Heart right ventricle (tissue), 16 donors: ENCODE data around the gene COL4A4. TPM values are rescaled to one million over a fixed set of nuclear protein-coding genes. Genes with fewer than 3 reads are reported as not detected.

Source experiments
- ATAC-seq, 8 donors: fragments of 200-7000 bp; cut with Tn5 transposase; one replicate each; pipeline ENCODE4 v1.9.1; 2020; ENCODE audit warnings: mild to moderate bottlenecking in 8 of 8, moderate library complexity in 8 of 8, moderate number of reproducible peaks in 1 of 8
- DNase-seq, 2 donors: peaks; one replicate each; pipeline ENCODE4 v3.0.0-alpha.2; 2020
- H3K27ac ChIP-seq, 10 donors: fragments of 200-600 bp; sonication (generic) in 2 of 10; one replicate each; pipeline versions ENCODE4 v1.5.0 to v1.8.0; 2020 to 2022; ENCODE audit warnings: mild to moderate bottlenecking in 3 of 10
- H3K27me3 ChIP-seq, 7 donors: fragments of 200-600 bp; one replicate each; pipeline ENCODE4 v1.8.0; 2021 to 2022; ENCODE audit warnings: mild to moderate bottlenecking in 2 of 7
- H3K36me3 ChIP-seq, 9 donors: fragments of 200-600 bp; sonication (generic) in 1 of 9; one replicate each; pipeline versions ENCODE4 v1.5.0 to v1.8.0; 2020 to 2022; ENCODE audit warnings: mild to moderate bottlenecking in 2 of 9
- H3K4me1 ChIP-seq, 9 donors: fragments of 200-600 bp; sonication (generic) in 1 of 9; one replicate each; pipeline versions ENCODE4 v1.5.0 to v1.8.0; 2020 to 2022; ENCODE audit warnings: mild to moderate bottlenecking in 4 of 9
- H3K4me3 ChIP-seq, 10 donors: fragments of 200-600 bp; sonication (generic) in 2 of 10; one replicate each; pipeline versions ENCODE4 v1.5.0 to v1.8.0; 2020 to 2022; ENCODE audit warnings: mild to moderate bottlenecking in 7 of 10, moderate library complexity in 2 of 10
- H3K9me3 ChIP-seq, 11 donors: fragments of 200-600 bp in 10 of 11; sonication (generic) in 2 of 11; one replicate each; pipeline versions ENCODE4 v1.5.0 to v1.8.0; 2013 to 2022; ENCODE audit warnings: mild to moderate bottlenecking in 2 of 11, control low read depth in 1 of 11, moderate library complexity in 1 of 11
- CTCF ChIP-seq, 9 donors: fragments of 200-600 bp; sonication (generic) in 2 of 9; IDR thresholded peaks; one replicate each; pipeline versions ENCODE4 v1.5.0 to v1.8.0; 2021 to 2022; ENCODE audit warnings: antibody characterized with exemption in 9 of 9, mild to moderate bottlenecking in 5 of 9, moderate library complexity in 1 of 9
- WGBS, 2 donors: extraction: QIAGEN DNeasy Blood & Tissue Kit; methylation state at CpG; one replicate each; pipeline ENCODE4 v1.1.7; 2013; ENCODE audit warnings: inconsistent platforms in 1 of 2; 5-methylcytosine and 5-hydroxymethylcytosine counted together
- intact Hi-C, 10 donors: fragments of 100-400 bp; cut with DNase I; formaldehyde crosslinking; loops; one replicate each; pipeline versions ENCODE4 v1.11.1 to v1.14.2; 2022
- polyA plus RNA-seq, 2 donors: library from polyadenylated mRNA; stranded (reverse); fragments of 200-250 nt; gene quantifications; one replicate each; pipeline ENCODE4 v1.2.3, GENCODE V29; 2013
- total RNA-seq, 10 donors: library from RNA; stranded (reverse); fragmentation: NEBNext Ultra II Directional in 3 of 10; extraction: Animal tissue kit (Norgen Biotek cat#: 25700) in 3 of 10; gene quantifications; one replicate each; pipeline versions ENCODE4 v1.2.1 to v1.2.4, GENCODE V29; 2021 to 2023
- donor health status: Arrhythmogenic right ventricular cardiomyopathy.
- donor health status: ischemic (EF 13 %, LVEDD 7.1; RV severe dilation, severe dysfunction).
- donor health status: healthy with polysubstance abuse.
- donor health status: DM: no; HTN: yes; CAD: no.
- donor health status: DM: no; HTN: no; CAD: no.
- donor health status: ischemic (EF 25% LVEDD 6.9; RV normal size, moderate dysfunction).
- donor health status: ischemic (EF 25% LVEDD 5.7; RV mildly dilated, moderate dysfunction).
- donor health status: healthy.
- donor health status: DM: yes; HTN: yes; CAD: no.
- donor health status: Ischemic cardiomyopathy.
- donor health status: ischemic (EF 35%, LVEDD 5.7; RV mildly dilated, moderate dysfunction).
- donor health status: nonischemic (EF 11% LVEDD 7.7; RV severe dilation, severe dysfunction).
- donor health status: DM: yes; HTN: yes; CAD: no.
- donor health status: PGD.
- donor health status: ischemic (EF 29% LVEDD 5.4; RV normal size, mild dysfunction).
- donor health status: nonischemic (EF 23%, LVEDD 6.1; RV moderate dilation, normal function).

COL4A4 gene
- total and polyA plus RNA-seq, 12 donors = 0.84 to 11.4 (median 4.1) TPM

- no peaks in the 10 kb centered on the region for H3K36me3 ChIP-seq
- no peak for TF ChIP-seq CTCF (IDR thresholded peaks at IDR 0.05)
- intact Hi-C loops = no loop called here
- ATAC-seq = no peak
- no peaks in the 10 kb centered on the region for H3K27me3 ChIP-seq
- H3K4me1 ChIP-seq = no peaks in the 10 kb centered on the region
- no peak for DNase-seq
- H3K4me3 ChIP-seq = no peak overlapping the region
- no peak overlapping the region for H3K27ac ChIP-seq
- H3K9me3 ChIP-seq = no peaks in the 10 kb centered on the region
- WGBS, 2 donors = 94% methylated on average over 4 of the region's 4 CpGs
These were observed 40.4 kb upstream of the COL4A4 start for GRCh38 chr2:227204452-227204851.

GRCh38 chr2:227201771-227202170, 37.8 kb upstream of the COL4A4 start:
- Histone ChIP-seq H3K27me3 (no peaks in the 10 kb centered on the region), H3K9me3 (no peaks in the 10 kb centered on the region), H3K4me3 (no peak overlapping the region), H3K27ac (no peak overlapping the region), H3K36me3 (no peaks in the 10 kb centered on the region), H3K4me1 (no peaks in the 10 kb centered on the region)
- whole genome bisulfite sequencing, 2 donors = 96 to 98% methylated on average over 2 of the region's 2 CpGs
- DNase-seq (no peak), ATAC-seq (no peak)
- TF ChIP-seq CTCF (IDR thresholded peaks at IDR 0.05) = no peak
- intact Hi-C loops = no loop called here

GRCh38 chr2:227198866-227199265, 34.9 kb upstream of the COL4A4 start:
- DNase-seq (no peak), ATAC-seq (peak in 2 of 8 donors; percentile 34 to 51)

GRCh38 chr2:227194219-227194618, 30.2 kb upstream of the COL4A4 start:
- ATAC-seq = no peak
- no peaks in the 10 kb centered on the region for H3K36me3 ChIP-seq
- WGBS, 2 donors = 81 to 89% methylated on average over 2 of the region's 2 CpGs
- no peaks in the 10 kb centered on the region for H3K27me3 ChIP-seq
- no peaks in the 10 kb centered on the region for H3K9me3 ChIP-seq
- no peak for DNase-seq
- peaks cover 0 to 8% (median 1%) of the 10 kb centered on the region in 9 donors for H3K4me1 ChIP-seq
- H3K27ac ChIP-seq = no peak overlapping the region
- no peak for TF ChIP-seq CTCF (IDR thresholded peaks at IDR 0.05)
- intact Hi-C loops = no loop called here
- no peak overlapping the region for H3K4me3 ChIP-seq

More at GRCh38 chr2:227198866-227199265, 34.9 kb upstream of the COL4A4 start:
- no peak overlapping the region for H3K4me3 ChIP-seq
- no peaks in the 10 kb centered on the region for H3K9me3 ChIP-seq
- H3K27me3 ChIP-seq = no peaks in the 10 kb centered on the region
- H3K4me1 ChIP-seq = no peaks in the 10 kb centered on the region
- TF ChIP-seq CTCF (IDR thresholded peaks at IDR 0.05) = no peak
- 71 to 77% methylated on average over 3 of the region's 3 CpGs for WGBS, 2 donors
- H3K36me3 ChIP-seq = no peaks in the 10 kb centered on the region
- intact Hi-C loops = no loop called here
- H3K27ac ChIP-seq = no peak overlapping the region
